Ramos (cell line): ENCODE results near the gene CARHSP1.
"Not testable (repeated sequence)": the region's sequence is repeated elsewhere in the genome, so short reads cannot be mapped to it uniquely, and the experiment has no call there.

ENCODE experiments used
- in situ Hi-C: fragments of 300-500 bp; cut with MboI; formaldehyde crosslinking; loops from one replicate; pipeline ENCODE4 v1.14.3; 2022; ENCODE audit warnings: low sequenced_read_pairs; ENCODE audit not compliant: unreplicated experiment

The CARHSP1 gene

GRCh38 chr16:8858994-8859912, 9.6 kb downstream of the CARHSP1 start:
- in situ Hi-C loops = no loop called here

- in situ Hi-C loops = no loop called here
These were observed 12.8 kb downstream of the CARHSP1 start for GRCh38 chr16:8855972-8856371.

GRCh38 chr16:8855051-8855786, 13.6 kb downstream of the CARHSP1 start:
- in situ Hi-C loops = no loop called here

GRCh38 chr16:8854298-8854948, 14.4 kb downstream of the CARHSP1 start:
- in situ Hi-C loops = no loop called here

- in situ Hi-C loops = no loop called here
These were observed 15.2 kb downstream of the CARHSP1 start for GRCh38 chr16:8853611-8854010.

GRCh38 chr16:8853150-8853549, 15.7 kb downstream of the CARHSP1 start:
- in situ Hi-C loops = no loop called here

GRCh38 chr16:8852534-8852933, 16.3 kb downstream of the CARHSP1 start:
- in situ Hi-C loops = no loop called here

- in situ Hi-C loops = no loop called here
These were observed 16.9 kb downstream of the CARHSP1 start for GRCh38 chr16:8851761-8852403.

- in situ Hi-C loops = no loop called here
These were observed 18.4 kb downstream of the CARHSP1 start for GRCh38 chr16:8850279-8850885.

- in situ Hi-C loops = no loop called here
These were observed 19.3 kb downstream of the CARHSP1 start for GRCh38 chr16:8849411-8850011.

GRCh38 chr16:8848939-8849391, 19.8 kb downstream of the CARHSP1 start:
- in situ Hi-C loops = no loop called here

- in situ Hi-C loops = no loop called here
These were observed 20.4 kb downstream of the CARHSP1 start for GRCh38 chr16:8848231-8848938.

- in situ Hi-C loops = no loop called here
These were observed 21.2 kb downstream of the CARHSP1 start for GRCh38 chr16:8847623-8848022.

- in situ Hi-C loops = no loop called here
These were observed 21.7 kb downstream of the CARHSP1 start for GRCh38 chr16:8847145-8847544.

GRCh38 chr16:8846401-8846932, 22.3 kb downstream of the CARHSP1 start:
- in situ Hi-C loops = no loop called here

GRCh38 chr16:8845699-8846298, 23.0 kb downstream of the CARHSP1 start:
- in situ Hi-C loops = no loop called here

GRCh38 chr16:8843296-8843695, 25.5 kb downstream of the CARHSP1 start:
- in situ Hi-C loops = not testable (repeated sequence)

GRCh38 chr16:8842016-8842415, 26.8 kb downstream of the CARHSP1 start:
- in situ Hi-C loops = not testable (repeated sequence)
